ENCODE data around the gene OSCP1.
A peak's percentile ranks its signal among the peaks of the same experiment; 100 is the strongest.
"Not testable (repeated sequence)": the region's sequence is repeated elsewhere in the genome, so short reads cannot be mapped to it uniquely, and the experiment has no call there.

The OSCP1 gene, protein sequence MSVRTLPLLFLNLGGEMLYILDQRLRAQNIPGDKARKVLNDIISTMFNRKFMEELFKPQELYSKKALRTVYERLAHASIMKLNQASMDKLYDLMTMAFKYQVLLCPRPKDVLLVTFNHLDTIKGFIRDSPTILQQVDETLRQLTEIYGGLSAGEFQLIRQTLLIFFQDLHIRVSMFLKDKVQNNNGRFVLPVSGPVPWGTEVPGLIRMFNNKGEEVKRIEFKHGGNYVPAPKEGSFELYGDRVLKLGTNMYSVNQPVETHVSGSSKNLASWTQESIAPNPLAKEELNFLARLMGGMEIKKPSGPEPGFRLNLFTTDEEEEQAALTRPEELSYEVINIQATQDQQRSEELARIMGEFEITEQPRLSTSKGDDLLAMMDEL

DNA sequence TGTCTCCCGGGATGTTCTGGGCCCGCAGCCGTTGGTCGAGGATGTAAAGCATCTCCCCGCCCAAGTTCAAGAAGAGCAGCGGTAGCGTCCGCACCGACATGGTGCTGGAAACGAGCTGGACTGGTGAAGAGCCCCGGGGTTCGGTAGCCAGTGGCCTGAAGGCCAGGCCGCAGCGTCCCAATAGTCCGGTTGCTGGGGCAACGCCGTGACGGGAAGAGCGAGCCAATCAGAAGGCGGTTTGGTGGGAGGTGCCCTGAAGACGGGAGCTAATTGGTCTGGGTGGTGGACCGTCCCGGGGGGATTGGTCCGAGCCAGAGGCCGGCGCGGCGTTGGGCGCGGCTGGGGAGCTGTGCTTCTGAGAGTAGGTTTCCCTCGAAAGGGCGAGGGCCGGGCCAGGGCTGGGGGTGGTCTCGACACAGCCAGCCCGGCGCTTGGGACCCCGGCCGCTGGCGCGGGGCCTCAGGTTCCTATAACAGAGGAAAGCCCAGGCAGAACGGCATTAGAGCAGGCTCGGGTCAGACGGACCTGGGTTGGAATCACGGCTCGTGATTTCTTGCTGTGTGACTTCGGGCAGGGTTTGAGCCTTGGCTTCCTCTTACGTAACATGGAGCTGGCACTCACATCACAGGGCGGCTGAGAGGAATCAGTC lies at the start of gene OSCP1:
Gene OSCP1 (minus strand): TSS at position 182 of the 649 bp plus-strand sequence. CDS start 82 bp downstream, at position 100.
- DNase-seq = peak; percentile 92

DNA sequence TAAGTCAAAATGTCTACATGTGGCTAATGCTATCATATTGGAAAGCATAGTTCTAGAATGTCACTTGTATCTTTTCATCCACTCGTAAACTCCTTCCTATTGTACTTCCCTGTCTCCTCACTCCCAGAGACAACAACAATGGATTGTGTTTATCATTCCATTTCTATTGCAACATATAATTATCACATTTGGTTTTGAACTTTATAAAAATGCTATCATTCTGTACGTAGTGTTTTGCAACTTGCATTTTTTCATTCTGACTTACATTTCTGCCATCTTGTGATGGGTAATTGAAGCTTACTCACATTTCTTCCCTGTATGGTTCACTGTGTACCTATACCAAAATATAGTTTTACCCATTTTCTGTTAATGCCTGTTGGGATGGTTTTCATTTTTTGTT lies 47.0 kb upstream of the OSCP1 start:
- no peak for DNase-seq

DNA sequence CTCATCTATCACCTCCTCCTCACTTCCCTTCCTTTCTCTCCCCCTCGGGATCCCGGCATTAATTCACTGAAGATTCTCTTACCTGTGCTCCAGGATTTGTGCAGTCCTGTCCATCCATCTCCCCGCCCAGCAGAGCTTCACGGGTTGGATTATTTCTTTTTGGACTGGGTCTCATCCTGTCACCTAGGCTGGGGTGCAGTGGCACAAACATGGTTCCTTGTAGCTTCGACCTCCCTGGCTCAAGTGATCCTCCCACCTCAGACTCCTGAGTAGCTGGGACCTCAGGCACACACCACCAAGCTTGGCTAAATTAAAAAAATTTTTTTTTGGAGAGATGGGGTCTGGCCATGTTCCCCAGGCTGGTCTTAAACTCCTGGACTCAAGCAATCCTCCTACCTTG lies 44.7 kb upstream of the OSCP1 start:
- DNase-seq = no peak

DNA sequence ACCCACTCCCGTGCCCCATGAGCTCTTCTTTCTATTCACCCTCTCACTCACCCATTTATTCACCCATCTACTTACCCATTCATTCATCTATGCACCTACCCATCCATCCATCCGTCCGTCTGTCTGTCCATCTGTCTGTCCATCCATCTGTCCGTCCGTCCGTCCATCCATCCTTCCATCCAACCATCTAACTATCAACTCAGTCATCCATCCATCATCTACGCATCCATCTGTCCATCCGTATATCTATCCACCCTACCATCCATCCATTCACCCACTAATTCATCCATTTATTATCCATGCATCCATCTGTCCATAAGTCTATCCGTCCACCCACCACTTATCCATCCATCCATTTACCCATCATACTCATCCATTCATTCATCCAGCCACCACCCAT lies 43.3 kb upstream of the OSCP1 start:
- DNase-seq = no peak

DNA sequence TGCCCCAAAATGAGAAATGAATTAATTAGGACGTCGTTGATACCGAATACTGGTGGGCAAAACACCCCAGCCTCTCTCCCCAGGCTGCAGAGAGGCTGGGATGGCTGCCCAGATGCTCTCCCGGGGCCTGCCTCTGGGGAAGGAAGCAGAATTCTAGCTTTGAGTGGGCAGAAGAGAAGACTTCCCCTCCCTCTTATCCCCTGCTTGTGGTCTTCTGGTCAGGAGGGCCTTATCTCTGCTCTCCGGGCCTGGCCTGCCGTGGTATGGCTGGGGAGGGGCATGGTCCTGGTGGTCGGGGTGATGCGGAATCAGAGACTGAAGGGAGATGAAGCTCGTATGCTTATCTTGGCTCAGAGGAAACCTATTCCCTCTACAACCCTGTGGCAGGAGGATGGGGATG lies 42.2 kb upstream of the OSCP1 start:
- DNase-seq = no peak

DNA sequence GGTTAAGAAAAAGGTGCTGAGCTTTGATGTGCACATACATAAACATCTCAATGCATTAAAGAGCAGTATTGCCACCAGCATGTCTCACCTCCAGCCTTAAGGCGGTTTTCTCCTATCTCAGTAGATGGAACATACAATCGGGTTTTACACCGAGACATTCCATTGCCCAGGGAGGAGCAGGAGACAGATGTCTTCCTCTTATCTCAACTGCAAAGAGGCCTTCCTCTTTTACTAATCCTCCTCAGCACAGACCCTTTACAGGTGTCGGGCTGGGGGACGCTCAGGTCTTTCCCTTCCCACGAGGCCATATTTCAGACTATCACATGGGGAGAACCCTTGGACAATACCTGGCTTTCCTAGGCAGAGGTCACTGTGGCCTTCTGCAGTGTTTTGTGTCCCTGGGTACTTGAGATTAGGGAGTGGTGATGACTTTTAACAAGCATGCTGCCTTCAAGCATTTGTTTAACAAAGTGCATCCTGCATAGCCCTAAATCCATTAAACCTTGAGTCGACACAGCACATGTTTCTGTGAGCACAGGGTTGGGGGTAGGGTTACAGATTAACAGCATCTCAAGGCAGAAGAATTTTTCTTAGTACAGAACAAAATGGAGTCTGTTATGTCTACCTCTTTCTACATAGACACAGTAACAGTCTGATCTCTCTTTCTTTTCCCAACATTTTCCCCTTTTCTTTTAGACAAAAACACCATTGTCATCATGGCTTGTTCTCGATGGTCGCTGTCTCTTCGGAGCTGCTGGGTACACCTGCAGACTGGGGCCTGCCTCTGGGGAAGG lies 39.2 kb upstream of the OSCP1 start:
- not testable (repeated sequence) for DNase-seq

DNA sequence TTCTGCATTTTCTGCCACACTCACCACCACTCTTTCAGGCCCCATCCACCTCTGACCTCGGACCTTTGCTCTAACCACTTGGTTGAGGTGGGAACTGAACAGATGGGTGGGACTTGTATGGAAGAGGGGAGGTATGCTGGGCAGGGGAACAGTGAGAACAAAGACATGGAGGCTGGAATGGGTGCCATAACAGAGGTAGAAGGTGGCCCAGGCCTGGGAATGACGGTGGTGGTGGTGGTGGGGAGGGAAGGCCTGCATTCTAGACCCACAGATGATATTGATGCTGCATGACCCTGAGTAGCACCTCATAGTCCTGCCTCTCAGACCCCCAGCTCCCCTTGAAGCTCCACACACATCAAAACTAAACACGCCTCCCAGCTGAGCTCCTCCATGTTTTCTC lies 37.7 kb upstream of the OSCP1 start:
- no peak for DNase-seq

DNA sequence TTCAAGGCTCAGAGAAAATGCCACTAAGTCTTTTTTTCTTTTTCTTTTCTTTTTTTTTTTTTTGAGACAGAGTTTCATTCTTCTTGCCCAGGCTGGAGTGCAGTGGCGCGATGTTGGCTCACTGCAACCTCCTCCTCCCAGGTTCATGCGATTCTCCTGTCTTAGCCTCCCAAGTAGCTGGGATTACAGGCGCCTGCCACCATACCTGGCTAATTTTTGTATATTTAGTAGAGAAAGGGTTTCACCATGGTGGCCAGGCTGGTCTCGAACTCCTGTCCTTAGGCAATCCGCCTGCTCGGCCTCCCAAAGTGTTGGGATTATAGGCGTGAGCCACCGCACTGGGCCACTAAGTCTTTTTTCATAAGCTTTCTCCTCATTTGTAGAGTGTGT lies 37.1 kb upstream of the OSCP1 start:
- DNase-seq = not testable (repeated sequence)

DNA sequence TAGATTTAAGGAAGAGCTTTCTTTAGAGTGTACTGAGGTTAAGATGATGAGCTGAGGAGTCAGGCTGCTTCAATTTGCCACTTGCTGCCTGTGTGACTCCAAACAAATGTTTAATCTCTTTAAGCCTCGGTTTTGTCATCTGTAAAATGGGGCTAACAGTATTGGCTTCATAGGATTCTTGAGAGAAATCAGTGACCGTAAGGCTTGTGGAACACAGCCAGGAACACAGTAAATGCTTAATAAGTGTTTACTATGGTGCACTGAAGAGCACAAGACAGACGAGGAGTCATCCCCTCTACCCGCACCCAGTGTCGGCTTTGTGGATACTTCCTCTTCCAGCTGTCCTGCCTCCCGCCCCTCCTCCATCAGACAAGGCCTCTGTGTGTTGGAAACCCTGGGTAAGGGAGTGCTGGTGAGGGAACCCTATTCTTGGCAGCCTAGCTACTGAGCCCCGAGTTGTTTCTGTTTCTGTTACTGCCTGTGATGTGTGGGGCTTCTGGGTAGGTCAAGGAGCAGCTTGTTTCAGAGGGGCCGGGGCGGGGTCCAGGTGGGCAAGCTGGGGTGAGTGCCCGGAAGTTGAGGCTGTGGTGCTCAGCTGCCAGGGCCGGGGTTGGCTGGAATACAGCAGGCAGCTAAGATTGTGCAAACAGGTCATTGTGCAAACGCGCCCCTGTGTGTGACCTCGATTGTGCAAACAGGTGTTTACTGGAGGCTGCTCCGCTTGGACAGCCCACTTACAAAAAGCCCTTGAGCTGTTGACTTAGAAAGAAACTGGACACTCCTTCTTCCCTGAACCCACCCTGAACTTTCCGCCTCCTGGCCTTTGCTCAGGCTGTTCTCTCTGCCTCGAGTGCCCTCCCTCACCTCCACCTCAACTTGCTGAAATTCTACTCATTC lies 36.4 kb upstream of the OSCP1 start:
- no peak for DNase-seq

DNA sequence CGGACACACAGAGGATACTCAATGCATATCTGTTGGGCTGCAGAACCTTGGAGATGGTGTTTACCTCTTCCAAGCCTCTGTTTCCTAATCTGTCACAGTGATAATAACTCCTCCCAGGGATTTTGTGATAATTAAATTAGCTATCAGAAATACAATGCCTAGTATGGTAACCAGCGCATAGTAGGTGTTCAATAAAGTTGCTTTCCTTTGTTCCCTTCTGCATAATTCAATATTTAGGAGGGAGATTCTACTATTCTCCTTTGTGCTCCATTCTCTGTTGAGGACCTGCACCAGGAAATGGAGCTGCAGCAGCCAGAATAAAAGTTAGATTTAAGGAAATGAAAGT lies 35.8 kb upstream of the OSCP1 start:
- DNase-seq = no peak

DNA sequence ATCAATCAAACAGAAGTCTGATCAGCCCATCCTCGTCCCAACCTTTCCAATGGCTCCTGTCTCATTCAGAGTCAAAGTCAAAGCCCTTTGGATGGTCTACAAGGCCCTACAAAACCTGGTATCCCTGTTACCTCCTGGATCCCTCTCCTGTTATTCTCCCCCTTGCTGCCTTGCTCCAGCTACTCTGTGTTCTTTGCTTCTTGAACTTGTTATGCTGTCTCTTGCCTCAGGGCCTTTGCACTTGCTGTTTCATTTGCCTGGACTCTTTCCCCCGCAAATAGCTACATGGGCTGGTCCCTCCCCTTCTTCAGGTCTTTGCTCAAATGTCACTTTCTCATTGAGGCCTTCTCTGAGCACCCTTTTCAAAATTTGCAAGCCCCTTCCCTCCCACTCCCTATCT lies 33.8 kb upstream of the OSCP1 start:
- no peak for DNase-seq

DNA sequence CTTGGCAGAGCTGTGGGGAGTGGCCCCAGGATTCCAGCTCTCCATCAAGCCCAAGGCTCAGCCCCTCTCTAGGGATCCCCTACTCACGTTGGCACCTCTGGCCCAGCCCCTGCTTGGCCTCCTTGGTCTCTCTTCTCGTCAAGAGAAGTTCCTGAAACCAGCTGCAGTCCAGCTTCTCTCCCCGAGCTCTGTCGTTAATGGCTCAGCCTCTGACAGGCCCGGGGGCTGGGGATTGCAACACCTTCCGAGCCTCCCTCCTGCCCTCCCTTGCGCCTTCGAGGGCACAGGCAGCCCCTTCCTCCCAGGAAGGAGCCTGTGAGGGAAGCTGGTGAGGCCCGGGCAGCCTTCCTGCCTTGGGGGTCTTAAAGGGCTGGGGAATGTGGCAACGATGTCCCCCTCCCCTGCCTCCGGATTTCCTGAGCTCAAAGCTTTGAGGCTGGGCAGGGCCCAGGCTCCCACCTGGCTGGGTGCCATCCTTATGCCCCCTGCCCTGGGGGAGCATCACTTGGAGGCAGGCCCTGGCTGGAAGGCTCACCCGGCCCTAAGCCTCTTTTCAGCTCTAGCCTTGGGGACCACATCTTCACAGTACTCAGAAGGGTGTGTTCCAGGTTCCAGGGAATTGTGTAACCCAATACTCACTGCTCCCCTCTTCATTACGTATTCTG lies 32.6 kb upstream of the OSCP1 start, which contains the start of gene CSF3R:
Gene CSF3R (minus strand): TSS at position 190 of the 665 bp plus-strand sequence. CDS start 3,417 bp downstream, outside the sequence.
- DNase-seq = peak; percentile 15

DNA sequence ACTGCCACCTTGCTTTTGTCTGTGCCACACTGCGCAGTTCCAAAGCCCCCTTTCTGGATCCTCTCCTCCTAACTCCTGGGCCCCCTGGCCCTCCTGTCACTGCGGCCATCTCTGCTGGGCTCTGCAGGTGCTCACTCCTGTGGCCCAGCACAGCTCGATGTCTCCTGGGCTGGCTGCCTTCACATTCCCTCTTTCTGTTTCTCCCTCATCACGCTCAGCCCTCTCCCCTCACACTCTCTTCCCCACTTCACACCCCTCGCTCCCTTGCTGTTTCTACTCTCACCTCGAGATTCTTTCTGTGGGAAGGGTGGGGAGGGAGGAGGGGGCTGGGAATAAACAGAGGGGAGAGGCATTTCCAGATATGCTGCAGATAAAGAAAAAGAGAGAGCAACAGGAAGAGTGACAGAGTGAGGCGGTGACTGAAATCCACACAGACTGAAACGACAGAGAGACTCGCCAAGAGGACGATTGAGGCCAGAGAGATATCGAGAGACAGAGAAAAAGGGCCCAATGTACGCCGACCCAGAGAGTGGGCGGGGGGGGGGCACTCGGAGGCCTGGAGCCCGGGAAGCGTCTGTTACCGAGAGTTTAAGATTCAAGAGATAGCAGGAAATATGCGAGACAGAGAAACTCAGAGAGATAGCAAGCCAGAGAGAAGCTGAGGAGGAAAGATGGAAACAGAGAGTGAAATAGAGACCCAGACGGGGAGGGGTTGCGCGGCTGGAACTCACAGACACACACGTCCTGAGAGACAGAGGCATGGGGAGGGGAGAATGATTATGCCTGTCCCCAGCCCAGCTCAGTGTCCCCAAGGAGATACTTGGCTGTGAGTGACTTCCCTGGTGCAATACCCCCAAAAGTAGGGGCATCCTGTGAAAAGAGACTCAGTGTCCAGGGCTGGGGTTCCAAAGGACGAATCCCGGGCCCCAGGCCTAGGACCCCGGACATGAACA lies 31.8 kb upstream of the OSCP1 start:
- no peak for DNase-seq

DNA sequence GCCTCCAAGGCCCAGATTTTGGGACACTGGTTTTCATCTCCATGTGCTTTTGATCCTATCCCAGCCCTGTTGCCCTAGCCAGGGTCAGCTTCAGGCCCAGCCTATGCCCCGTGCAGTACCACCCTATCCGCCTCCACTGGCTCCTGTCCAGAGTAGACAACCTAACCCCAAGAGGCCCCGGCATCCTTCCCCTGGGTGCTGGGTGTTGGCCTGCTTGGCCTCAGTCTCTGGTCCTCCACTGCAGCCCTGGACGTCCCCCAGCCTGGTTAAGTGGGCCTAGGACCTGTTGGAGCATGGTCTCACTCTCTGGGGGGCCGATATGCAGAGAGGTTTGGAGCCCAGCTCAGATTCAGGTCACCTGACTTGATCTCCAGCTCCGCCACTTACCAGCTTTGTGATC lies 30.8 kb upstream of the OSCP1 start:
- no peak for DNase-seq

DNA sequence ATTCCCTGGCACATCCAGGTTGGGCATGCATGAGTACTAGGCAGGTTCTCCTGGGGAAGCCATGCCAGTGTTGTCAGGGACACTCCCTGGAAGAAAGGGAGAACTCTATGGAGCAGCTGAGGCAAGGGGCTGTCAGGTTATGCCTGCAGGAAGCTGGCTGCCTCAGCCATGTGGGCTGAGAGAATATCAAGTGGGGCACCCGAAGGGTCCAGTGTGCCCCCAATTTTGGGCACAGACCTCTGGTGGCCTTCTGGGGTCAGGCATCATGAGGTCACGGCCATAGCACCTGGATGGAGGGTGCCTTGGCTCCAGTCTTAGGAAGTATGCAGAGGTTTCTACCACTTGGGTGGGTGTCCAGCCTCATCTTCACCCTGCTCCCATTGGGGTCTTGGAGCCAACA lies 29.9 kb upstream of the OSCP1 start:
- no peak for DNase-seq

DNA sequence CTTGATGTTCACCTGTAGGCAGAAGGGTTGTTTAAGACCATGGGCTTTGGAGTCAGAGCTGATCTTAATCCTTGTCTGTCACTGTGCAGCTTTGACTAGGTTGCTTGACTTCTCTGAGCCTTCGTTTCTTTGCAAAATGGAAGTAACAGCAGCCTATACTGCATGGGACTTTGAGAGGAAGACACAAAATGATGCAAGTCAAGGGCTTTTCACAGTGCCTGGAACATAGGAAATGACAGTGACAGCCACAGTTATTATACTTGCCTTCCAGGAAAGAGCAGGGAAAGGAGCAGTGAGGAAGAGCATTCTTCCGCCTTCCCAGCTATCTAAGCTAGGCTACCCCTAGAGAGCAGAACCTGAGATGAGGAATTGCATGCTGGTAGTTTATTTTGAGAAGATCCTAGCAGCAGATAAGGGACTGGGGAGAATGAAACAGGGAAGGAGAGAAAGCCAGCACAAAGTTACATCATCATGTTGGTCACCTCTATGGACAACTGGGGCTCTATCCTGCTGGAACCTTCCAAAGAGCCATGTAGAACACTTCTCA lies 29.3 kb upstream of the OSCP1 start:
- no peak for DNase-seq

DNA sequence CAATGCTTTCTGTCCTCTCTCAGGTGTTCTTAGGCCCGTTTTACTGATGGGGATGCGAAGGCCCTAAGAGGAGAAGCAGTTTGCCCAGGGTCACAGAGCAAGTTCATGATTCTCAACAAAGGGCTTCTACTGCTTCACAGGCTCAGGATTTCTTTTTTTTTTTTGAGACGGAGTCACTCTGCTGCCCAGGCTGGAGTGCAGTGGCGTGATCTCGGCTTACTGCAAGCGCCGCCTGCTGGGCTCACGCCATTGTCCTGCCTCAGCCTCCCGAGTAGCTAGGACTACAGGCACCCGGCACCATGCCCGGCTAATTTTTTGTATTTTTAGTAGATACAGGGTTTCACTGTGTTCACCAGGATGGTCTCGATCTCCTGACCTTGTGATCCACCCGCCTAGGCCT lies 27.4 kb upstream of the OSCP1 start:
- DNase-seq = not testable (repeated sequence)

DNA sequence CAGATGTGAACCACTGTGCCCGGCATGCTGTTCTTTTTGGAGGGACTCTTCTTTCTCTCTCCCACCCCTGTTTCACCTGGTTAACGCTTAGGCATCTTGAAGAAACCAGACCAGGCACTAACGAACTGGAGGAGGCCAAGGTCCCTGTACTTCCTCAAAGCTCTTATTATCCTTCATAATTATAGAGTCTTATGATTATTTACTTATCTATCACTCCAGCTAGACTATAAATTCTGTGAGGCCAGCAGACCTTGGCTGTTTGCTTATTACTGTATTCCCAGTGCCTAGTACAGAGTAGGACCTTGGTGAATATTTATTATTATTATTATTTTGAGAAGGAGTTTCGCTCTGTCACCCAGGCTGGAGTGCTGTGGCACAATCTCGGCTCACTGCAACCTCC lies 26.7 kb upstream of the OSCP1 start:
- DNase-seq = no peak

DNA sequence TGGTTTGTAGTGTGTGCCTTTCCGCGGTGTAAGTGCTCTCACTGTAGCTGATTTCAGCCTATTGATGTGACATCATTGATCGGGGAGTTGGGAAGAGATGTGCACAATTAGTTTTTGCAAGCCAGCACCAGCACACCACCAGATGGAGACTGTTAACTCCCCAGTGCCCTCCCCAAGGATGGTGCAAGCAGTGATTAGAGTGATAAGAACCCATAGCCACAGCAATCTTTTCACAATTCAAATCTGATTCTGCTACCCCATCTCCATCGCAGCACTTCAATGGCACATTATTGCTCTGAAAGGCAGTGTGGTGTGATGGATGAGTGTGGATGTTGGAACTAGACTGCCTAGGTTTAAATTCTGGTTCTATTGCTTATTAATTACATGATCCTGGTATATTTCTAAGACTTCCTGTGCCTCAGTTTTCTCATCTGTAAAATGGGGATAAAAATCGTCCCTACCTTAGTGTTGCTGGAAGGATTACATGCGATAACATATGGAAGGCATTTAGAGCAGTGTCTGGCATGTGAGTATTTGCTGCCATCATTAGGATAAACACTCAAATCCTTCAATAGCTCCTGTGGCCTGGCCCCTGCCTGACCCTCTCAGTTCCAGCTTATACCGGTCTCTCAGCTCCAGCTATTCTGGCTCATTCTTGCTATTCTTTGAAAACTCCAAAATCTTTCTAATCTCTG lies 25.8 kb upstream of the OSCP1 start:
- no peak for DNase-seq

DNA sequence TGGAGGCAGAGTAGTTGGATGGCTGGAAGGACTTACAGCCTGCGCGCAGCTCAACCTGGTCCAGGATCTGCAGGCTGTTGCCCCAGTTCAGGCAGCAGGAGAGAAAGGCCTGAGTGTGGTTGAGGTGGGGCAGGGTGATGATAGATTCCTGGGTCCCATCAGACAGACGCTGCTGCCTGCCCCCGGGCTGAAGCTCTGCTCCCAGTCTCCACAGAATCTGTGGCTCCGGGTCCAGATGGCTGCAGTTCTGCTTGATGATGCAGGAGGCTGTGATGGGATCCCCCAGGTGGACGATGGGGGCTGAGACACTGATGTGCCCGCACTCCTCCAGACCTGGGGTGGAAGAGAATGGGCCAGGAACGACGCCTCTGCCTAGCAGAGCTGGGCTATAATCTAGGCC lies 25.1 kb upstream of the OSCP1 start:
- DNase-seq = peak; percentile 8
